G401 (cell line): ENCODE measurements around the gene ACBD7. TPM values are rescaled to one million over a fixed set of nuclear protein-coding genes. Genes with fewer than 3 reads are reported as not detected.

Experiments
- DNase-seq: peaks from one replicate; pipeline ENCODE4 v3.0.0-alpha.2; 2015; ENCODE audit warnings: low spot score
- in situ Hi-C: cut with HindIII; loops from 2 replicates; pipeline ENCODE4 v1.10.0; 2016; ENCODE audit warnings: low sequenced_read_pairs, mixed read lengths
- total RNA-seq: library from RNA; depleted of rRNA; stranded (reverse); fragments of >200 nt; shearing (Covaris generic); gene quantifications from 2 replicates; pipeline ENCODE4 v1.2.3, GENCODE V29; 2014; rRNA removed

ACBD7 gene
- total RNA-seq = 7.3 and 13.1 TPM in 2 replicates

DNA sequence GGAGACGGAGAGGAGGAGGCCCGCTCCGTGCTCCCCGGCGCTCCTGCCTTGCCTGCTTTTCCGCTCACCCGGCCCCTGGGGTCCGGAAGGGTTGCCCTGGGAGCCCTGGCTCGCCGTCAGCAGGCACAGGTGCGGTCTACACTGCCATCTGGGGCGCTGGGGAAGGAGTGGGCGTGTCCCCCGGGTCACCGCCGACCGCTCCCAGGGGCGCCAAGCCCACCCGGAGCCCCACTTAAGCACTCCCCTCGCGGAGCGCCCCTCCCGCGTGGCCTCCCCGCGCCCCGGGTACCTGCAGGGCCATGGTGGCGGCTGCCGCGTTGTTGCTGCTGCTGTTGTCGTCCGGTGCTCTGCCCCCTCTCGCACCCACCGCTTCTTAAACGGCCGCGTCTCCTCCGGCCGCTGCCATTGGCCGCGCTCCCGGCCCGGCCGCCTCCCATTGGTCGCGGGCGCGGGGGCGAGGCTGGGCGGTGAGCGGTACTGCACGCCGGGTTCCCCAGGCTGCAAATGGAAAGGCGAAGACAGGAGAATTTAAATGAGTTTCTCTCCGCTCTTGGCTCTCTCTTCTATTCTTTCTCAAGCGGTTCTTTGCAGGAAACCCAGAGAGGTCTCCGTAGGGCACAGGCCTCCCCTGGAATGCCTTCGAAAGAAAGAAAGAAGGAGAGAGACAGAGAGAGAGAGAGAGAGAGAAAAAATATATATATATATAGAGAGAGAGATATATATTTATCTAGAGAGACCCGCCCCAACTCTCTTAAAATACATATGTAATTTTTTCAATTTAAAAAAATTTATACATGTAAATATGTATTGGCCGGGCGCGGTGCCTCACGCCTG is at the start of gene ACBD7:
Gene ACBD7, minus strand, starts transcription at position 349 of the 834 bp plus-strand sequence. Its CDS starts 48 bp downstream, at position 301.
- in situ Hi-C loops = no loop called here
- DNase-seq = peak; percentile 81

- DNase-seq = no peak
- in situ Hi-C loops = no loop called here
These were observed 49.1 kb upstream of the ACBD7 start for GRCh38 chr10:15137636-15138035.

- in situ Hi-C loops = no loop called here
- DNase-seq = no peak
These were observed 48.4 kb upstream of the ACBD7 start for GRCh38 chr10:15137036-15137359.

DNA sequence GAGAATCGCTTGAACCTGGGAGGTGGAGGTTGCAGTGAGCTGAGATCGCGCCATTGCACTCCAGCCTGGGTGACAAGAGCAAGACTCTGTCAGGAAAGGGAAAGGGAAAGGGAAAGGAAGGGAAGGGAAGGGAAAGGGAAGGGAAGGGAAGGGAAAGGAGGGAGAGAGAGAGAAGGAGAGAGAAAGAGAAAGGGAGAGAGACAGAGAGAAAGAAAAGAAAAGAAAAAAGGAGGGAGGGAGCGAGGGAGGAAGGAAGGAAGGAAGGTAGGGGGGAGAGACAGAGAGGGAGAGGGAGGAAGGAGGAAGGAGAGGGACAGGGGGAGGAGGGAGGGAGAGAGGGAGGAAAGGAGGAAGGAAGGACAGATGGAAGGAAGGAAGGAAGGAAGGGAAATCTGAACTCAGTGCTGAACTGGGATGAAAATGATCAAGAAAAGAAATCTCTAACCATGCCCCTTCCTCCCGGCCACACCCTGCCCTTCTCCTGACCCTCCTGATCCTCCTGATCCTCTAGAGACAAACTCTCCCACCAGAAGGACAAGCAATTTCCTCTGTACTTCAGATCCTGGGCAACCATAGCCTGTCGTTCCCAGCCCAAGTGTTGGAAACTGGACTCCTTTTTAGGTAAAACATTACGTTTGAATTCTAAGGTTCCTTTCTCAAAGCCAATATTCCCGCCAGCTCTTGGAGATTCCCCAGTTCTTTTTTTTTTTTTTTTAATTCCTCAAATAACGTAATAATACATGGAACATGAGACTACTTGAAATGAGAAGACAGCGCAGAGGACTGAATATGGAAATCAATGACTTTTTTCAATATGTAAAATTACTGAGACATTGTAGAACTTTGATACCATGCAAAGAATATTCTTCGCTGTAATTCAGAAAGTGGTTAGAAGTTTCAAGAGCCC is 47.8 kb upstream of the ACBD7 start:
- in situ Hi-C loops = no loop called here
- DNase-seq = no peak

DNA sequence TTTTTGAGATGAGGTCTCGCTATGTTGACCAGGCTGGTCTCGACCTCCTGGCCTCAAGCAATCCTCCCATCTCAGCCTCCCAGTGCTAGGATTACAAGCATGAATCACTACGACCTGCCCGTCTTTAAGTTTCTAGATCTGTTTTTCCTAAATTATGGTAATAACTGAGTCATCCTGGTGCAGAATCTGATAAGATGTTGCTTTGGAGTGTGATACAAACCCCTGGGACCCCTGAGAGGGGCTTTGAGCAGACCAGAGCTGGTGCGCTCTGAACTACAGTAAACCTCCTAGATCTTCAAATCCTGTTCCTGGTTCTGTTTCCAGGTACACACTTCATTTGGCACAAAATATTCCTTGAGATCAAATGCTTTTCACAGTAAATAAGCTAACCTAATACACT is 42.8 kb upstream of the ACBD7 start:
- no peak for DNase-seq
- in situ Hi-C loops = no loop called here

- in situ Hi-C loops = no loop called here
These were observed 36.3 kb upstream of the ACBD7 start for GRCh38 chr10:15124908-15125307.

DNA sequence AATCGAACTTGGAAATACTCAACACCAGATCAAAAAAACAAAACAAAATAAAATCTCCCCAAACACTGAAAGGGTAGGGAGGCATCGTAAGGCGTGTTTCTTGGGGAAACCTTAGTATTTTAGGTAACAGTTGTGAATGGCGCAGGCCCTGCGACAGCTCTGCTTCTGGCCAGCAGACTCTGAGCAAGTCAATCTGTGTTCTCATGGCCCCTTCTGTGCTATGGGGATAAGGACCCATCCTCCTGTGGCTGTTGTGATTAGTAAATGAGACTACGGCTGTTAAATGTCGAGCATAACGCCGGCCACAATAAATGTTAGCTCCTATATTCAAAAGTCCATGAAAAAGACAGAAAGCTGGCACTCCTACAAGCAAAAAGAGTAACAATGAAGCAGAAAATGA is 35.6 kb upstream of the ACBD7 start:
- no peak for DNase-seq
- in situ Hi-C loops = no loop called here

More at GRCh38 chr10:15124908-15125307, 36.3 kb upstream of the ACBD7 start:
- no peak for DNase-seq

DNA sequence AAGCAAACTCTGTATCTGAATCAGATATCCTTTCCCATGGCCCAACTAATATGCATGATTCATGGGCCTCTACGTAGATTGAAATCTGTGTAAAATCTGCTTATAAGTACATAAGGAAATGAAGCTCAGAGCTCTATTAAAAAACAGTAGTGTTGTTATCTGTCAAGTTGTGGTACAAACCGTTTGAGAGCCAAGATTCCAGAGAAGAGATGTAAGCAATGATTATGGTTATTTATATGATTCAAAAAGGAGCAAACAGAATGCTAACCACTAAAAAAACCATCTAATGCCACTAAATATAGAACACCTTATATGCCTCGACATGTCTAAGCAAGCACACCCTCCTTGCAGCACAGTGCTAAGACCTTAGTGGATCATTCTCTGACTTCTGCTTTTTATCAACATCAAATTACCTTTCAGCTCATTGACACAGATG is 35.2 kb upstream of the ACBD7 start:
- no peak for DNase-seq
- in situ Hi-C loops = no loop called here

DNA sequence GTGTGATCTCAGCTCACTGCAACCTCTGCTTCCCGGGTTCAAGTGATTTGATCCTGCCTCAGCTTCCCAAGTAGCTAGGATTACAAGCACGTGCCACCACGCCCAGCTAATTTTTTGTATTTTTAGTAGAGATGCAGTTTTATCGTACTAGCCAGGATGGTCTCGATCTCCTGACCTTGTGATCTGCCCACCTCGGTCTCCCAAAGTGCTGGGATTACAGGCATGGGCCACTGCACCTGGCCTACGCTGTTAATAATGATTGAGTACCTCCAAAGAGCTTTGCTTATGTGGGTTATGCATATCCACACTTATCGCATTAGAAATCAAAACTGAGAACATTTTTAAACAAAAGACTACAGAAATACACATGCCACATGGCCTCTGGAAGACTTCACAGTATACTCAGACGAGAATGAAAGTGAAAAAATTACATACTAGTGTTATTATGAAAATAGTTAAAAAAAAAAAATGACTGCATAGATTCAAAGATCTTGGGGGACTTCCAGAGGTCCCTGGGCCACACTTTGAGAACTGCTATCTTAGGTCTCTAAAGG is 34.0 kb upstream of the ACBD7 start:
- DNase-seq = no peak
- in situ Hi-C loops = no loop called here

DNA sequence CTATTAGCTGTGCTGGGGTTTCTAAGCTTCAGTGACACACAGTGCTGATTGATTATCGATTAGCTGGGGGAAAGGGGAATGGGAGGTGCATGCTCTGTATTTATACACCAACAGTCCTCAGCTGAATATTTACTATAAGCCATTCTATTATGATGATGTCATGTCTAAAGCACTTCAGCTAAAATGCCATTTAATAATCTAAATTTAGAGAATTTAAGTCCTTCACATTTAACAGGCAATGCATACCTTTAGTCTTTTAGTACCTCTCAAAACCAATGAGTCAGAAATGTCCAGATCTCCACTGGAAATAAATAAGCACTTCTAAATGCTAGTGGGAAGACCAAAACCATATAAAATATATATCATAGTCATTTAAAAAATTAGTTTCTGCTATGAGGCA is 33.1 kb upstream of the ACBD7 start:
- DNase-seq = no peak
- in situ Hi-C loops = no loop called here

- DNase-seq = no peak
- in situ Hi-C loops = no loop called here
These were observed 31.9 kb upstream of the ACBD7 start for GRCh38 chr10:15120523-15120922.

- in situ Hi-C loops = no loop called here
- DNase-seq = no peak
These were observed 30.0 kb upstream of the ACBD7 start for GRCh38 chr10:15118615-15119014.

- DNase-seq = no peak
- in situ Hi-C loops = no loop called here
These were observed 27.6 kb upstream of the ACBD7 start for GRCh38 chr10:15116225-15116624.

GRCh38 chr10:15113766-15114165 is 25.2 kb upstream of the ACBD7 start:
- no peak for DNase-seq
- in situ Hi-C loops = no loop called here

- in situ Hi-C loops = no loop called here
- DNase-seq = no peak
These were observed 24.1 kb upstream of the ACBD7 start for GRCh38 chr10:15112657-15113056.

DNA sequence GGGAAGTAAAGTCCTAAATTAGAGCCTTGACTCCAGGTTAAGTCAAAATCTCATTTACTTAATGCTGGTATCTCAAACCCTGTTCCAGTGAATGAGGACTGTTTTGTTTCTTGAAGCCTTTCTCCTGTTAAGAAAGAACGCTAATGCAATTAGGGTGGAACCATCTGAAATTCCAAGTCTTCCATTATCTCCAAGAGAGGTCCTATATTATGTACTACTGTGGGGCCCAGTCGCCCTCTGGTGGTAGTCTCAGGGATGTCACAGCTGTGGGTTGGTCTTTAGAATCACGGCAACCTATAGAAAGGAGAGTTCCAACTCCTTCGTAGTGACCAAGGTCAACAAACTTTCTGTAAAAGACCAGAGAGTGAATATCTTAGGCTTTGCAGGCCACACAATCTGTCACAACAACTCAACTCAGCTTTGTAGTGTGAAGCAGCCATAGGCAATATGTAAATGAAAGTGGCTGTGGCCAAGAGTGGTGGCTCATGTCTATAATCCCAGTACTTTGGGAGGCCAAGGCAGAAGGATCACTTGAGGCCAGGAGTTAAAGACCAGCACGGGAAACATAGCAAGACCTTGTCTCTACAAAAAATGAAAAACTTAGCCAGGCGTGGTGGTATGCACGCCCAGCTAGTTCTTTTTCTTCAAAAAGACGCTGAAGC is 17.9 kb upstream of the ACBD7 start:
- in situ Hi-C loops = no loop called here

GRCh38 chr10:15103513-15103912 is 14.9 kb upstream of the ACBD7 start:
- in situ Hi-C loops = no loop called here
- DNase-seq = no peak

More for the DNA sequence above, 17.9 kb upstream of the ACBD7 start:
- DNase-seq = peak; percentile 71

DNA sequence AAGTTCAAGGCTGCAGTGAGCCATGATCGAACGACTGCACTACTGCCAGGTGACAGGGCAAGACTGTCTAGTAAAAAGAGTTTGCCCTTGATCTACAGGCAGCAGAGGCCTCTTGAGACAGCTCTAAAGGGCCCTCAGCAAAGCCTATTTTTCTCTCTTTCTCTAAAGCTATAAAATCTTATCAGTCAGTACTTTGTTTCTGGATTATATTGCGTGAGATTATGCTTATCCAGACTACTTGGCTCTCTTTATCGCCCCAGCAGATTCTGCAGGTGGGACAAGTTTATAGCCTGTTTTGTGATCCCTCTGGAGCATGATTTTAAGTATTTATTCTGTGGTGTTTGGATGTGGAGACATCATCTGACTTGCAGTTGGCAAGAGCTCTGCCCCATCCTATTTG is 11.3 kb upstream of the ACBD7 start:
- no peak for DNase-seq
- in situ Hi-C loops = no loop called here

GRCh38 chr10:15097011-15097812 is 8.6 kb upstream of the ACBD7 start, which contains the start of gene RPP38:
RPP38 (plus strand) TSS chr10:15097355; CDS start chr10:15103315, 5,960 bp downstream.
- DNase-seq = peak; percentile 96
- in situ Hi-C loops = no loop called here
